Hair follicle dermal papilla cell (primary cell): ENCODE measurements around the gene DCHS2. TPM values are rescaled to one million over a fixed set of nuclear protein-coding genes. Genes with fewer than 3 reads are reported as not detected.

Experiments
- total RNA-seq: library from RNA; depleted of rRNA; stranded (reverse); fragments of >200 nt; gene quantifications from 2 replicates; pipeline ENCODE4 v1.2.3, GENCODE V29; 2012

Gene DCHS2
- total RNA-seq = not detected in 2 replicates

DNA sequence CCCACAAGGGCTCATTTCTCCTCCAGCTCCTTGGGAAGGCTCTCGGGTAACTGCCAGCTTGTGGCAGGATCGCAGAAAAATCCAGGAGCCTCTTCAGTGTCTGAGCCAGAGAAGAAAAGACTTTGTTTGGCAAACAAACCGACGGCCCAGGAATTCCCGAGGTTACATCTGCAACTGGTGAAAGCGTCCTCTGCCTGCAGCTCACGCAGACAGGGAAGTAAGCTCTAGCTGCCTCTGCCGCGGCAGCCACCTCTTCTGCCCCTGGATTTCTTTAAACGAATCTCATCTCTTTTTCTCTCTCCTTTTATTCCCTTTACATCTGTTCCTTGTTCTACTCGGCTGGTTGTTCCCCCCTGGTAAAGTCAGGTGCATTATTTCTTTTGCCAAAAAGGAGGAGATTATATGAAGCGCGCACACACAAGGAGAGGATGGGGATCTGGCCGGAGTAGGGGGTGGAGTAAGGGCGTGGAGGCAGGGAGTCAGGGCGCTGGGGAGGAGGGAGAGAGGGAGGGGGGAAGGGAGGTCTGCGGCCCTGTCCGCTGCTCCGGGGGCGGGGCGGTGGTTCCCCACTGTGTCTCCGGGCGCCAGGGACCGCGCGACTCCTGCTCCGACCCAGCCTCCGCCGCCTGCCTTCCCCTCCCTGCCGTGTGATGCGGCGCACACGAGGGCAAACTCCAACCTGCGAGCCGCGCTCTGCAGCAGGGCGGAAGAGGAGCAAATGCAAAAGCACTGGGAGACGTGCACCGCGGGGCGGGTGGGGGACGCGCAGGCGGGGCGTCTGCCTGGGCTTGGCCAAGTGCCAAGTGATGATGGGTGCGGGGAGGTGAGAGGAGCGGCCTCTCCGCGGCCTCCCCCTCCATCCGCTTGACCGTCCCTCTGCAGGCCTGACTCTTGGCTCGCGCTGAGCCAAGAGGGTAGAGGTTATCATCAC, at the start of gene DCHS2:
Gene DCHS2 (minus strand): TSS at position 459 of the 931 bp plus-strand sequence. CDS start 444 bp downstream, at position 15.

Other genes starting within 250 kb of the DCHS2 start
- 73.2 and 92.0 TPM in 2 replicates for gene PLRG1, start 58.6 kb upstream of the DCHS2 start, total RNA-seq
- gene FGB, start 71.2 kb upstream of the DCHS2 start, total RNA-seq = not detected in 2 replicates
- gene FGA, start 98.9 kb upstream of the DCHS2 start, total RNA-seq = not detected in 2 replicates
- gene FGG, start 120.9 kb upstream of the DCHS2 start, total RNA-seq = not detected in 2 replicates